HG03354 (cell line): ENCODE measurements around the gene FBXO39.
A peak's percentile ranks its signal among the peaks of the same experiment; 100 is the strongest.
"Not testable (repeated sequence)": the region's sequence is repeated elsewhere in the genome, so short reads cannot be mapped to it uniquely, and the experiment has no call there.

Experiments used
- ATAC-seq: cut with Tn5 transposase; IDR thresholded peaks from one replicate; pipeline ENCODE4 v1.9.1; 2021; ENCODE audit warnings: mild to moderate bottlenecking; ENCODE audit not compliant: unreplicated experiment, poor library complexity, severe bottlenecking

Gene FBXO39

DNA sequence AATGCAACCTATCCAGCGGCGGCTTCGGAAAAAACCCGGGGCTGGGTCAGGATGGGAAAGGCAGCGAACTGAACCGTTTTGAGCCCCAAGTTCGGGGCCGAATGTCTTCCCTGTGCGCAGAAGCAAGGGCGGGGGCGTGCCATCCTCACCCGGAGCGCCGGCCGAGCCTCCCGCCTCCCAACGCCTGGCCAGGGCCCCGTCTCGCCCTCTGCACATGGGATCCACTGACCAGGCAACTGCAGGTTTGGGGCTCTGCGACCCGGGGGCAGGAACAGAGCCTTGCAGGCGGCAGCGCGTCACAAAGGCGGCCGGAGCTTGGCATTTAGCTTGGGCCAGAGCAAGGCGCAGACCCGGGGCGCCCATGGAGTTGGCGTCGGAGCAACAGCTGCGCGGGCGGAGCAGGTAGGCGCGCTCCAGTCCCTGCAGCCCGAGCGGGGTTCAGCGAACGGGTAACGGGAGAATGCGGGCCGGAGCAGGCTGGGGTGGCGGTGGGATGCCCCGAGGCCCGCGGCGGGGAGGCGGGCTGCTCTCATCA lies at the start of gene FBXO39:
TSS of gene FBXO39 (plus strand) at position 345 of the 535 bp plus-strand sequence. CDS start 3,654 bp downstream, outside the sequence.
- no peak for ATAC-seq

DNA sequence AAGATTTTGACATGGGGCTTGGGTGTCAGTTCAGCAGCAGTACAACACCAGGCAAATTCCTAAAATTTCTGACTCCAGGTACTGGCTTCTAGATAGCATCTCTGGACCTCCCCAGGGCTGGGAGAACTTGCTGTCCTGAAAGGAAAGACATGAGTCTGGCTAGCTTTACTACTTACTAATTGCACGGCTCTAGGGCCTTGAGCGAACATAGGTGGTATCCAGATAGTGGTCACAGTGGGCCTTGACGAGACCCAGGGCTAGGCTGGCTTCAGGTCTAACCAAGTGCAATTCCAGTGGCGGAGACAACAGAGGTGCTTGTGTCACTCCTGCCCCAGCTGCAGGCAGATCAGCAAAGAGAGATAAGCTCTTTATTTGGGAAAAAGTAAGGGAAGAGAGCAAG lies 46.5 kb upstream of the FBXO39 start:
- ATAC-seq: no peak

DNA sequence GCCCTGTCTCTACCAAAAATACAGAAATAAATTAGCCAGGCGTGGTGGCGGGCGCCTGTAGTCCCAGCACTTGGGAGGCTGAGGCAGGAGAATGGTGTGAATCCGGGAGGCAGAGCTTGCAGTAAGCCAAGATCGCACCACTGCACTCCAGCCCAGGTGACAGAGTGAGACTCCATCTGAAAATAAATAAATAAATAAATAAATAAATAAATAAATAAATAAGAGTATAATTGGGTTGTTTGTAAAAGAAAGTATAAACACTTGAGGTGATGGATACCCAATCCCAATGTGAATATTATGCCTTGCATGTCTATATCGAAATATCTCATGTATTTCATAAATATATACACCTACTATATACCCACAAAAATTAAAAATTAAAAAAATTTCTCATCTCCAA lies 29.4 kb upstream of the FBXO39 start:
- not testable (repeated sequence) for ATAC-seq

DNA sequence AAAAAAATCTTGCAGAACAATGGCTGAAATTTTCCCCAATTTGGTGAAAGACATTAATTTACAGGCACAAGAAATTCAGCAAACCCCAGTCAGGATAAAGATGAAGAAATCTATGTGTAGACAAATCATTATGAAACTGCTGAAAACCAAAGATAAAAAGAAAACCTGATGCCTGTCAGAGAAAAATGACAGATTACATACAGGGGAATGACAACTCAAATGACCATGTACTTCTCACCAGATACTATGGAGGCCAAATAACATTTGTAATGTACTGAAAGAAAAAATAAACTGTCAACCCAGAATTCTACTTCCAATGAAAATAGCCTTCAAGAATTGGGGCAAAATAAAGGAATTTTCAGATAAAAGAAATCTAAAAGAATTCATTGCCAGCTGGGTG lies 27.4 kb upstream of the FBXO39 start:
- ATAC-seq: no peak

DNA sequence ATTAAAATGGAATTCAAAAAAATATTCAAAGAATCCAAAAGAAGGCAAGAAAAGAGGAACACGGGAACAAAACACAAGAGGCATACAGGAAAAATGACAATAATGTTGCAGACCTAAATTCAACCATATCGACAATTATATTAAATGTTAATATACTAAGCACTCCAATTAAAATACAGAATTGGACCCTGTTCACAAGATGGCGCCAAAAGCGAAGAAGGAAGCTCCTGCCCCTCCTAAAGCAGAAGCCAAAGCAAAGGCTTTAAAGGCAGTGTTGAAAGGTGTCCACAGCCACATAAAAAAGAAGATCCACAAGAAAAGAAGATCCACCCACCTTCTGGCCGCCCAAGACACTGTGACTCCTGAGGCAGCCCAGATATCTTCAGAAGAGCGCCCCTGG lies 26.5 kb upstream of the FBXO39 start:
- ATAC-seq: no peak

DNA sequence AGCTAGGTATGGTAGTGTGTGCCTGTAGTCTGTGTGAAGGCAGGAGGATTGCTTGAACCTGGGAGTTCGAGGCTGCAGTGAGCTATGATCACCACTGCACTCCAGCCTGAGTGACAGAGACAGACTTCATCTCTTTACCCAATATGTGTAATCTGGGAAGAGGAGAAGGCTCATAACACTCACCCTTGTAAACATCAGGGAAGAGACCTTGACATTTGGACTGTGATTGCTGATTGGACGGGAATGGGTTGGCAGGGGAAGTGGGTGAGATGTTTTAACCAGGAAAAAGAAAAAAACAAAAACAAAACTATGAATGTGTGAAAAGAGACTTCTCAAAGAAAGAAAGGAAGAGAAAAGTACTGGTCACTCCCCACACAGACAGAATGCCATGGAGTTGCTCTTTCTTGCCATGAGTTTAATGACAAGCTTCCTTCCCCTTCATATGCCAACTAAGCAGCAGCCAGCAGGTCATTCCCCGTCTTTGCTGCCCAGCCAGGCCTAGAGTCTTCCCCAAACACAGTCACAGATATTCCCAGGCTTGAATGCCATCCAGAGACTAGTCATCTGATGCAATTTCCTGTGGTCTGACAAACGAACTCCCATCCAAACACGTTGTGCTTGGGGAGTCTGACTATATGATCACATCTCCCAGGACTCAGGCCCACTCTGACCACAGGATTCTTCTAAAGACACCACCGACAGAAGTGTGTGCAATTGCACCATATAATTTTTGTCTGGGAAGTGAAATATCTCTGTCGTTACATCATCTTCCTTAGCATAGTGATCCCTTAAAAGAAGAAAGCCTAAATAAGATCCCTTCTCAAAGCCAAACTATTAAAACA lies 23.7 kb upstream of the FBXO39 start:
- no peak for ATAC-seq

DNA sequence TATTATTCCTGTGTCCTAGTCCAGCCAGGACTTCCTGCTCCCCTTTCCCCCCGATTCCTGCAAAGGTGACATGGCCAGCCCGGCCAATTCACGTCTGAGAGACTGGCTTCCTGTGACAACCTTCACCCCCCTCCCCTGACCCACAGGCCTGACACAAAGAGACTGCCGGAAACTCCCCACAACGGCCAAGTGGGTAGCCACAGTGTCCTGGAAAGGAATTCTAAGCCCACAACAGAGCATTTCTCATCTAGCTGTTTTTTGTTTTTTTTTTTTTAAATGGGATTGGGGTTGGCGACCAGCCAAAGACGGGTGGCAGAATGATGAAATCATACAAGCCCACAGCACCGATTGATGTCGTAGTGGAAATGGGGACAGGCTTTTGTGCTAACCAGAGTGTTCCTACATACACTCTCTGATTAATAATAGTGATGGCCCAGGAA lies 23.0 kb upstream of the FBXO39 start:
- no peak for ATAC-seq

DNA sequence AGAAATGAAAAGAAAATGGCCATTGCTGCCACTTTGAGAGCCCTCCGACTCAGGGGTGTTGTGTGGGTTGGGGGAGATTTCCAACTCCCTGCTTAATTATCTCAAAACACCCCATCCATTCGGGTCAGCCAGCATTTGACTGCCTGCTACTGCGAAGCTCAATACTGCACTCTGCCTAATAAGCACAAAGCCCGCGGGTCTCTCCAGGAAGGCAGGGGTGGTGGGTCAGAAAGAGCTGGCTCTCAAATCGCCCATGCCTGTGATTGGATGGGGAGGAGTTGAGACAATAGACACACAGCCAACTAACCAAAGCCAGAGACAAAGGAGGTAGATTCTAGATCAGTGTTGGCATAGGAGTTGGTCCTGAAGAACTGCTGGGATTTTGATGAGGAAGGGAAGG lies 22.5 kb upstream of the FBXO39 start:
- no peak for ATAC-seq

DNA sequence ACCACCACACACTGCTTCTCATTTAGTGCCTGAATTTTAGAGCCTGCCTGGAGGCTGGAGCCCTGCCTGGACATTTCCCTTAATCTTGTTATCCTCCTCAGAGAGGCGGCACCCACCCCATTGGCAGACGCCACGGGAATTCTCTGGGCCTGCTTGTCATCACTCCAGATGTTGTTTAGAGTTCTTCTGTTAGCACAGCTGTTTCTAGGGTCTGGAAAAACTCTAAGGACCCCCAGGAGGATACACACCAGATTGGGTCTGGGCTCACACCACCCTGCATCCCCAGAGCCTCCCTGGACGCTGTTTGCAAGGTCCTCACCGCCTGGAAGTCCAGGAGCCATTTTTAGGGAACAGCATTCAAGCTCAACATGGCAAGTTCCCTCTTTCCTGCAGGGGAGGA lies 20.7 kb upstream of the FBXO39 start:
- no peak for ATAC-seq

DNA sequence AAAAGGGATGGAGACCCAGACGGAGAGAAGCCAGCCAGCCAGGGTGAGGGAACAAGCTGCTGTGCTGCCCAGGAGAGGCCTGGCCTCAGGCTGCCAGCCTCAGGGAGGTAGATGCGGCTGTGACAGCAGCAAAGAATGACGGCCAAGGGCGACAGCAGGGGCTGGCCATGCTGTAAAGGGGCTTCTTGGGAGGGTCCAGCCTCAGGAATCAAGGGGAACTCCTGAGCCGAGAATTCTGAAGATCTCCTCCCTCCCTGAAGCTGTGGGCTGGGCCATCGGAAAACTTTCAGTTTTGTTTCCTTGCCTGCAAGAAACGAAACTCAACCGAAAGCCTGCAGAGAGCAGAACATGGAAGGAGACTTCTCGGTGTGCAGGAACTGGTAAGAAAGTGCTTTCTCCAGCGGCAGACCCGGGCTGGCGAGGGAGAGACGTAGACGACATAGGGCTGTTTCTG lies 20.3 kb upstream of the FBXO39 start, which contains the start of gene XAF1:
TSS of gene XAF1 (plus strand) at position 316 of the 454 bp plus-strand sequence. CDS start at position 349, 33 bp downstream.
- peak; percentile 55 for ATAC-seq

DNA sequence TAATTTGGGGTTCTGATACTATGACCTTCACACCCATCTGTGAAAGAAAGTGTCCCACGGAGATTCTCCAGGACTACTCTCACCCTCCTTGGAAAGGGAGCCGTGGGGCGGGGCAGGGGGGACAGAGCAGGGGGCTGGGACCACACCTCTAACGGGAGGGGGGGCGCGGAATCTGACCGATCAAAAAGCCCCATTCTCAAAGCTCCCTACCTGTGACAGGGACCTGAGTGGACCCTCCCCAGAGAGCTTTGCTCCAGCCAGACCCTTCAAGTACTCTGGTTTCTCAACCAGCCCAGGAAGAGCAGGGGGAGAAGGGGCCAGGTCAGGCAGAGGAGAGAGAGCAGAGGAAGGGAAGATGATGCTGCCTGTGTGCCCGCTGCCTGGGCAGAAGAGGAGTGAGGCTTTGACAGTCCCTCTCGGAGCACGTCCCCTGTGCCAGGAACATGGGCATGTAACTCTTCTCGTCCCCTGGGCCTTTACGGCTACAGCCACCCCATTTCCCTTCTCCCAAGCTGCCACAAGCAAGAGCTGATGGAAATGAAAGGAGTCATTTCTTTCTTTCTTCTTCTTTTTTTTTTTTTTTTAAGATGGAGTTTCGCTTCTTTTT lies 19.5 kb upstream of the FBXO39 start:
- ATAC-seq: no peak

DNA sequence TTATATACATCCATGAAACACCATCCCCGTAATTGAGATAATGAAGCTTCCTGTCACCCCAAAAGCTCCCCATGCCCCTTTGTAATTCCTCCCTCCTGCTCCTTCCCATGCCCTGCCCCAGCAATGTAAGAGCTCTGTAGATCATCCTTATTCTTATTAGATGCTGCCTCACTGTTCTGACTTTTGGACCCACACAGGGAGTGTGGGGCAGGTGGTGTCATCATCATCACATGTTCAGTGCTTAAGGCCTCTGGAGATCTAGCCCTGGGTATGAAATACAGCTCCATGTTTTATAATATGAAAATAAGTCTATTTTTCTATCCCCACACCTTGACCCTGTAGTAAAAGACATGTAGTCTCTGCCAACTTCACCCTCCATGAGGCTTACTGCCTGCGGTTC lies 18.3 kb upstream of the FBXO39 start:
- ATAC-seq: no peak

DNA sequence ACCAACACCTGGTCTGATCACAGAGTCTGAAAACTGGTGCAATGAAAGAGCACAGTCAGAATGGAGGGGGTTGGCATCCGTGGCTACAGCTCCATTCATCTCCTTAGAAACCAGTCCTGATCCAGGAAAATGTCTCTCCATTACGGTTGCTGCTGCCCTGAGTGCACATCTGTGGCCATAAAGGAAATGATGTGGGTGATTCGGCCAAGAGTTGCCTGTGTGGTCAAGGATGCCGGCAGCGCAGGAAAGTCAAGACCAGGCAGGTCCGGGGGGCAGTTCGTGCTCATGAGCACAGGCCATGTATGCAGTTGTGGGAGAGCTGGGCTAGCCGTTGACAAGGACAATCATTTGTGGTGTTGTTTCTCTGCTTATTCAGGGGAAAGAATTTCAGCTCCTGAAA lies 14.2 kb upstream of the FBXO39 start:
- ATAC-seq: no peak

DNA sequence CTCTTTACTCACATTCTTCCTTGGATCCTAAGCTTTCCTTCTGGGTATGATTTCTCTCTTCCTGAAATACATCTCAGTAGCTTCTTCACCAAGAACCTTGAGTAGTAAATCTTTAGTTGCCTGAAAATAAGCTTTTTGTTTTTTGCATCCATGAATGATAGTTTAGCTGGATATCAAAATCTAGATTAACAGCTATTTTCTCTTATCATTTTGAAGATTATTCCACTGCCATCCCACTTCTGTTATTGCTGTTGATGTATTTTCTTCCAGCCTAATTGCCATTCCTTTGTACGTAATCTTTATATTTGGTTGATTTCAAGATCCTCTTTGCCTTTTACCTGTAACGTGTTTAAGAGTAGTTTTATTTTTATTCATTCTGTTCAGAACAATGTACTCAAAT lies 7.6 kb upstream of the FBXO39 start:
- ATAC-seq: no peak

DNA sequence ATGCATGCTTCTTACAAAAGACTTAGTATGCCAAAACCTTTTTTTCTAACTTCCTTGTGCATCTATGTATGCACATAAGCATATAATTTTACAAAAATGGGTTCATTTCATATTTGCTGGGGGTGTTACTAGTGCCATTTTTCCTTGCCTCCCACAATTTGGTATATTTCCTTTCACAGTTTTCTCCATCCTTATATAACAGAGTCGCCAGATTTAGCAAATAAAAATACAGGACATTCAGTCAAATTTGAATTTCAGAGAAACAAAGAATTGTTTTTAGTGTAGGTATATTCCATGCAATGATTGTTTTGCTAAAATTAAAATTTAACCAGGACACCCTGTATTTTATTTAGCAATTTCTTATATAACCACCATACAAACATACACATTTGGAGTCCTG lies 4.0 kb upstream of the FBXO39 start:
- no peak for ATAC-seq

DNA sequence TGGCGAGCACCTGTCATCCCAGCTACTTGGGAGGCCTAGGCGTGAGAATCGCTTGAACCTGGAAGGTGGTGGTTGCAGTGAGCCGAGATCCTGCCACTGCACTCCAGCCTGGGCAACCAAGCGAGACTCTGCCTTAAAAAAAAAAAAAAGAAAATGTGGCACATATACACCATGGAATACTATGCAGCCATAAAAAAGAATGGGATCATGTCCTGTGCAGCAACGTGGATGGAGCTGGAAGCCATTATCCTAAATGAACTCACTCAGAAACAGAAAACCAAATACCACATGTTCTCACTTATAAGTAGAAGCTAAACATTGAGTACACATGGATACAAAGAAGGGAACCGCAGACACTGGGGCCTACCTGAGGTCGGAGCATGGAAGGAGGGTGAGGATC lies 1.1 kb upstream of the FBXO39 start:
- ATAC-seq: not testable (repeated sequence)

DNA sequence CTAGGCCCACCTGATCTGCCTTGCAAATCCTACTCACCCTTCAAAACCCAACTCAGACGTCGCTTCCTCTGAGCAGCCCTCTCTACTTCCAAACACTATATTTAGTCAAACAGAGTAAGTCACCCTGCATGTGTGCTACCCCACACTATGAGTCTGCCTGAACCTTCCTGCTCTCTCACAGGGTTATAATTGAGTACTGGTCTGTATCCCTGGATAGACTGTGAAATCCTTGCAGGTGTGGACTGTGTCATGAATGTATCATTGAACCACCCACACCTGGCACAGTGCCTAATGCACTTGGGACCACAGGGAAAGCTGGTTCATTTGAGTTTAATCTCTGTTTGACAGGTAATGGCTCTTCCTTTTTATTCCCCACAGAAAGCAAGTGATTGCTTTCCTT lies 3.4 kb downstream of the FBXO39 start:
- ATAC-seq: no peak

DNA sequence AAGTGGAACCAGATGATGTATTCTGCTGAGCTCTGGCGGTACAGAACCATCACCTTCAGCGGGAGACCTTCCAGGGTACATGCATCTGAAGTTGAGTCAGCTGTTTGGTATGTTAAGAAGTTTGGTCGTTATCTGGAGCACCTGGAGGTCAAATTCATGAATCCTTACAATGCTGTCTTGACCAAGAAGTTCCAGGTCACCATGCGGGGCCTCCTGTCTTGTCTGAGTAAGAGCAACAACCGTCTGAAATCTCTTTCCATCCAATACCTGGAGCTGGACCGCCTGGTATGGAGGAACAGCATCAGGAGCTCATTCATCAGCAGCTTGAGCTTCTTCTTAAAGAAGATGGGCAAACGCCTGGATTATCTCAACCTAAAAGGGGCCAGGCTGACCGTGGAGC lies 4.0 kb downstream of the FBXO39 start:
- ATAC-seq: no peak

DNA sequence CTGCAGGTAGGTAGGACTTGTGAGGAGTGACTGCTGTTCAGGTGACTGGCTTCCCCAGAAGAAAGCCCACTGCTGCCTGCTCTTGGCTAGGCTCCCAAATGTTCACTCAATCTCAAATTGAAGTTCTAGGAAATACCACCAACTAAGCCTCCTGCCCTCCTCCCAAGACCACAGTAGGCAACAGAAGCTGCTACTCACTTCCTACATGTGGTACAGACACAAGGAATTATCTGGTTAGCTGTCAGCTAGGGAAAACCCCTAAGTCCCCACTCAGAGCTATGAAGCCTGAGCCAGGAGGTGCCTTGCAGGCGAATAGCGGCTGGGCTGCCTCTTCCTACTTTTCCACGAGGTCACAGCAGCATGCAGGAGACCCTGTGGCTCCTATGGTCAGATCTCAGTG lies 4.9 kb downstream of the FBXO39 start:
- ATAC-seq: no peak

DNA sequence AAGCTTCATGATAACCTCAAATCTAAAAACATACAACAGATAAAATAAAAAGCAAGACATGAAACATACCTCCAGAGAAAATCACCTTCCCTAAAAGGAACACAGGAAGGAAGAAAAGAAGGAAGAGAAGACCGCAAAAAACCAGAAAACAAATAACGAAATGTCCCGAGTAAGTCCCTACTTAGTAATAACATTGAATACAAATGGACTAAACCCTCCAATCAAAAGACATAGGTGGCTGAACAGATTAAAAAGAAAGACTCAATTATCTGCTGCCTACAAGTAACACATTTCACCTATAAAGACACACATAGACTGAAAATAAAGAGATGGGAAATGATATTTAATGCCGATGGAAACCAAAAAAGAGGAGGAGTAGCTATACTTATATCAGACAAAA lies 6.2 kb downstream of the FBXO39 start:
- ATAC-seq: no peak

DNA sequence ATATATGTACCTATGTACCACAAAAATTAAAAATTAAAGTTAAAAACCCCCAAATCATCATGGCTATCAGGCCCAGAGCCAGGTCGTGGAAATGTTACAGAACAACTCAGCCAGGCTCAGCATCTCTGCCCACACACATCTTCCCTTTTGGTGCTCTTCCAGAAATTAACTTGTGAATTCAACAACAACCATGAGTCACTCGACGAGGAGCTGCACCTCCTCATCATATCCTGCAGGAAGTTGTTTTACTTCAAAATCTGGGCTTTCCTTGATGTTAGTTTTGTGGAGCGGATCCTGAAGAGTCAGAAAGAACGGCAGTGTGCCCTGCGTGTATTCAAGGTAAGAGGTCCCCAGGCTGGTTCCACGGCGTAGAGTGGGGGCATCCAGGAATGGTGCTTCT lies 10.6 kb downstream of the FBXO39 start:
- ATAC-seq: no peak
